Mucosa of descending colon (tissue), 3 donors: ENCODE measurements around the gene RNF214. TPM values are rescaled to one million over a fixed set of nuclear protein-coding genes. Genes with fewer than 3 reads are reported as not detected.

ENCODE experiments used
- ATAC-seq: fragments of 200-7000 bp; cut with Tn5 transposase; one replicate; pipeline ENCODE4 v1.9.1; 2020; ENCODE audit warnings: mild to moderate bottlenecking, moderate library complexity
- DNase-seq, 3 donors: peaks; one replicate each; pipeline ENCODE4 v3.0.0-alpha.2; 2020
- H3K36me3 ChIP-seq: fragments of 200-600 bp; one replicate; pipeline ENCODE4 v1.8.0; 2021; ENCODE audit warnings: low read depth, mild to moderate bottlenecking
- H3K4me1 ChIP-seq: fragments of 200-600 bp; one replicate; pipeline ENCODE4 v1.8.0; 2021; ENCODE audit warnings: low read depth, mild to moderate bottlenecking
- H3K4me3 ChIP-seq: fragments of 200-600 bp; one replicate; pipeline ENCODE4 v1.8.0; 2021; ENCODE audit warnings: mild to moderate bottlenecking
- H3K9me3 ChIP-seq: fragments of 200-600 bp; one replicate; pipeline ENCODE4 v1.8.0; 2021; ENCODE audit warnings: mild to moderate bottlenecking
- intact Hi-C, 2 donors: fragments of 100-400 bp; cut with DNase I in 1 of 2; cut with micrococcal nuclease in 1 of 2; formaldehyde crosslinking; loops; one replicate each; pipeline versions ENCODE4 v1.11.0 to v1.11.1; 2022; cut with DNase I, micrococcal nuclease
- total RNA-seq, 3 donors: library from RNA; stranded (reverse); fragmentation: NEBNext Ultra II Directional in 2 of 3; extraction: Animal tissue kit (Norgen Biotek cat#: 25700) in 2 of 3; gene quantifications; one replicate each; pipeline versions ENCODE4 v1.2.1 to v1.2.4, GENCODE V29; 2021 to 2023
- TF ChIP-seq, protein P1 (sequence below): fragments of 200-600 bp; IDR thresholded peaks from one replicate; pipeline ENCODE4 v1.8.0; 2022; ENCODE audit warnings: antibody characterized with exemption, mild to moderate bottlenecking
- donor health status: DM: no; HTN: no; CAD: no; lungs with moderate emphysema.
- donor health status: DM: no; HTN: no; CAD: no.
- donor health status: DM: no; HTN: yes; CAD: no.

RNF214 gene
- total RNA-seq, 3 donors from 2014 or later, result 22.0 to 38.1 (median 25.4) TPM

DNA sequence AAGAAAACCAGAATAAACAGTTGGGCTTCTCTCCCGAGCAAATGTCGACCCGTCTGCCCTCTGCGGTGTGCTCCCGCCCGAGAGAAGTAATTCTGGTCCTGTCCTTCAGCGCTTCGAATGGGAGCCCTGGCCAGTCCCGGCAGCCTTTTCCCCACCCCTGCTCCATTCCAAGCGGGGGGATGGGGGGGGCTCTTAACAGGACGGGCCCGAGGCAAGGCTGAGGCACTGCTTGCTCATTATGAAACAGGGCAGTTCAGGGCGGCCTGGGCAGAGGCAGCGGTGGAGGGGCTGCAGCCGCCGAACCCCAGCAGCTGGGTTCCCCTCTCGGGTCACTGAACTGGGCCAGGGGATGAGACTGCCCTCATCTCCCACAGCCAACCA is 67.8 kb downstream of the RNF214 start:
- Histone ChIP-seq H3K9me3 (no peaks in the 10 kb centered on the region), H3K4me3 (no peak overlapping the region), H3K4me1 (no peaks in the 10 kb centered on the region), H3K36me3 (no peaks in the 10 kb centered on the region)
- ATAC-seq (peak; percentile 36), DNase-seq (peak in 1 of 3 donors; percentile 32)
- intact Hi-C loops, result no loop called here
- TF ChIP-seq, protein P1, sequence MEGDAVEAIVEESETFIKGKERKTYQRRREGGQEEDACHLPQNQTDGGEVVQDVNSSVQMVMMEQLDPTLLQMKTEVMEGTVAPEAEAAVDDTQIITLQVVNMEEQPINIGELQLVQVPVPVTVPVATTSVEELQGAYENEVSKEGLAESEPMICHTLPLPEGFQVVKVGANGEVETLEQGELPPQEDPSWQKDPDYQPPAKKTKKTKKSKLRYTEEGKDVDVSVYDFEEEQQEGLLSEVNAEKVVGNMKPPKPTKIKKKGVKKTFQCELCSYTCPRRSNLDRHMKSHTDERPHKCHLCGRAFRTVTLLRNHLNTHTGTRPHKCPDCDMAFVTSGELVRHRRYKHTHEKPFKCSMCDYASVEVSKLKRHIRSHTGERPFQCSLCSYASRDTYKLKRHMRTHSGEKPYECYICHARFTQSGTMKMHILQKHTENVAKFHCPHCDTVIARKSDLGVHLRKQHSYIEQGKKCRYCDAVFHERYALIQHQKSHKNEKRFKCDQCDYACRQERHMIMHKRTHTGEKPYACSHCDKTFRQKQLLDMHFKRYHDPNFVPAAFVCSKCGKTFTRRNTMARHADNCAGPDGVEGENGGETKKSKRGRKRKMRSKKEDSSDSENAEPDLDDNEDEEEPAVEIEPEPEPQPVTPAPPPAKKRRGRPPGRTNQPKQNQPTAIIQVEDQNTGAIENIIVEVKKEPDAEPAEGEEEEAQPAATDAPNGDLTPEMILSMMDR, result no peak

DNA sequence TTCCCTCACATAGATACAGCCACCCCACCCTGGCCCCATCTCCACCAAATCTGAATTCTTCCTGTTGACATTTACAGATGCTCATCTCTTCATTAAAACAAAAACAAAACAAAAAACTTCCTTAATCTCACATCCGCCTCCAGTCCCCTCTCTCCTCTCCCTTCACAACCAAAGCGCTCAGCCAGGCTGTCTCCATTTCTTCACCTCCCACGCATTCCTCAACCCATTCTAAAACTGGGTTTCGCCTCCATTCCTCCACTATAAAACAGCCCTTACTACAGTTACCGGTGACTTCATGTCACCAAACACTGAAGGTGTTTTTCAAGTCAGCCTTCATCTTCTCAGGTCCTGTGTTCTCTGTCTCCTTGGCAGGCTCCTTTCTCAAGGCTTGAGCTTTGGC is 68.3 kb downstream of the RNF214 start:
- TF ChIP-seq, protein P1, result no peak
- DNase-seq (no peak), ATAC-seq (no peak)
- no peak overlapping the region for H3K4me3 ChIP-seq
- no peaks in the 10 kb centered on the region for H3K4me1 ChIP-seq
- intact Hi-C loops, result no loop called here
- no peaks in the 10 kb centered on the region for H3K9me3 ChIP-seq
- no peaks in the 10 kb centered on the region for H3K36me3 ChIP-seq

DNA sequence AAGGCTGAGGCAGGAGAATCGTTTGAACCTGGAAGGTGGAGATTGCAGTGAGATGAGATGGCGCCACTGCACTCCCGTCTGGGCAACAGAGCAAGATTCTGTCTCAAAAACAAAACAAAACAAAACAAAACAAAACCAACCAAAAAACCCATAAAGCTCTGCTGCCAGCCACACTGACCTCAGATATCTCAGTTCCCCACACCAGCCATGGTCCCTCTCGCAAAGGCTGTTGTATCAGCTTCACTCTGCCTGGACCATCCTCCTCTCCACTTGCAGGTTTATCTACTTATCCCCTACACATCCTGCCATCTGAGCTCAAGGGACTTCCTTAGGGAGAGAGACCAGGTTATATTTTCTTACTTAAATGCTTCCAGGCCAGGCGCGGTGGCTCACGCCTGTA is 69.8 kb downstream of the RNF214 start:
- DNase-seq (no peak), ATAC-seq (no peak)
- Histone ChIP-seq H3K4me3 (no peak overlapping the region), H3K9me3 (no peaks in the 10 kb centered on the region), H3K4me1 (no peaks in the 10 kb centered on the region), H3K36me3 (no peaks in the 10 kb centered on the region)
- TF ChIP-seq, protein P1, result no peak
- intact Hi-C loops, result no loop called here

DNA sequence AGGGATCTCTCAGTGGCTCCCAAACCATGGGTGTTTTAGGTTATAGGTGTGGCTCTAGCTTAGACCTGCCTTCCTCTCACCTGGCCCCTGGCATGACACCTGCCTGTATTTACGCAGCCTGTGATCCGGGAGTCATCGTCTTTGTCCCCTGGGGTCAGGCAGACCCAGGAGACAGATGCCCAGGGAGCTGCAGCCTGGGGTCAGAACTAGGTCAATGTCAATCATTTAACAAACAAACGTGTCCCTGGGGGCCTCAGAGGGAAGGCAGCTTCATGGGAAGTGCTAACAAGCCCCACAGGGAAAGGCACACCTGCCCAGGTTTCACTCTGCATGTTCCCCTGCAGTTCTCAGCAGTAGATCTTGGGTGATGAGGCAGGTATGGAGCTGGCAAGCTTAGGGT is 70.6 kb downstream of the RNF214 start:
- intact Hi-C loops, result no loop called here
- Histone ChIP-seq H3K4me1 (no peaks in the 10 kb centered on the region), H3K9me3 (no peaks in the 10 kb centered on the region), H3K36me3 (no peaks in the 10 kb centered on the region), H3K4me3 (no peak overlapping the region)
- TF ChIP-seq, protein P1, result no peak
- ATAC-seq (no peak), DNase-seq (no peak)

DNA sequence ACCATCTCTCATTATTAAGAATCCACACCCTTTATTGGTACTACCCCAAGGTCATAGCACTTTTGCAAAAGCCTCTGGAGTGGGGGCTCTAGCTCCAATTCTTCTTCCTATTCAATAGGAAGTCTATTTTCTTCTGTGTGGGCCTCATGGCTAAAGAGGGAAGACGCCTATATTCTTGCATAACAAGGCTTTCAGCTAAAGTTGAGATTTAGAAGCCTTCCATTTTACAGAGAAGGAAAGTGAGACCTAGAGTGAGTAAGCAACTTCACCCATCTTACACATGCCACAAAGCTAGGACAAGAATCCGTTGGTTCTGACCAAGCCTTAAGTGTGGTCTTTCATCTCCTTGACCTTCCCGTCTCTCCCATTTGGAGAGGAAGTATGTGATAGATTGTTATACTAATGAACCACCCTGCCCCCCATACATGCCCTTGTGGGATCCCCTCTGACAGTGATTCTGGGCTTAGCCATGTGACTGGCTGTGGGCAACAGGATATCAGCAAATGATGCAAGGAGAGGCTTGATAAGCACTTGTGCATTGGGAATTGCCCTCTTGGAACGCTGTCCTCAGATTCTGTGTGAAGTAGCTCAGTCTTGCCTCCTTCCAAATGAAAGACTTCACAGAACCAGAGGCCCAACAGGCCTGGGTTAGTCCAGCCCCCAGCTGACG is 71.3 kb downstream of the RNF214 start:
- no peak for ATAC-seq
- DNase-seq, result no peak
- Histone ChIP-seq H3K4me1 (no peaks in the 10 kb centered on the region), H3K9me3 (no peaks in the 10 kb centered on the region), H3K36me3 (no peaks in the 10 kb centered on the region), H3K4me3 (no peak overlapping the region)
- TF ChIP-seq, protein P1, result no peak
- intact Hi-C loops, result no loop called here

DNA sequence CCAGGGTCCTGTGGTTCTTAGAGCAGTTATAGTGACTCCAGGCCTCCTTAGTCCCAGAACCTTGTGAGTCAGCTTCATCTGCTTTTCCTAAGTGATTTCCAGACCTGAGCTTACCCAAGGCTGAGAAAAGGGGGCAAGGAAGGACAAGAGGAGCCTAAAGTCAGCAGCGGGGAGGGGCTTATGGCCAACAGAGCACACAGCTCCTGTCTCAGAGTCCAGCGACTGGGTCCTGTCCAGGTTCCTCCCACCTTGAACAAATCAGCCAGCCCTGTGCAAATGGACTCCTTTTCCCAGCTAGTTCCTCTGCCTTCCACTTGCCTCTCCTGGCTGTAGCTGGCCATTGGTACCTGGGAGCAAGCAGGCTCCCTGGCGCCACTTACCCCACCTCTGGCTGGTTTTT is 72.7 kb downstream of the RNF214 start:
- Histone ChIP-seq H3K4me1 (no peaks in the 10 kb centered on the region), H3K9me3 (no peaks in the 10 kb centered on the region), H3K36me3 (no peaks in the 10 kb centered on the region), H3K4me3 (no peak overlapping the region)
- intact Hi-C loops, result no loop called here
- TF ChIP-seq, protein P1, result no peak
- no peak for DNase-seq
- ATAC-seq, result no peak
